Hematopoietic multipotent progenitor cell treated with erythropoietin and hydrocortisone succinate and interleukin-3 and kit ligand, for 15 days (in vitro differentiated cells): Measurements from ENCODE around the gene UGT2B7.
"Not testable (repeated sequence)": the region's sequence is repeated elsewhere in the genome, so short reads cannot be mapped to it uniquely, and the experiment has no call there.

Experiments used
- DNase-seq: peaks from one replicate; pipeline ENCODE4 v3.0.0-alpha.2; 2015; ENCODE audit warnings: low spot score

Gene UGT2B7

GRCh38 chr4:69096111-69096656 lies at the start of gene UGT2B7:
Gene UGT2B7 (plus strand): TSS chr4:69096474. CDS start chr4:69096521, 47 bp downstream.
- no peak for DNase-seq

GRCh38 chr4:69049860-69050259 lies 46.4 kb upstream of the UGT2B7 start:
- no peak for DNase-seq

- DNase-seq: not testable (repeated sequence)
Observed at GRCh38 chr4:69050853-69051575, 45.3 kb upstream of the UGT2B7 start.

- DNase-seq: no peak
Observed at GRCh38 chr4:69051576-69051943, 44.7 kb upstream of the UGT2B7 start.

- not testable (repeated sequence) for DNase-seq
Observed at GRCh38 chr4:69053309-69053885, 42.9 kb upstream of the UGT2B7 start.

GRCh38 chr4:69054033-69054432 lies 42.2 kb upstream of the UGT2B7 start:
- DNase-seq: not testable (repeated sequence)

GRCh38 chr4:69054578-69055200 lies 41.6 kb upstream of the UGT2B7 start:
- DNase-seq: no peak

- no peak for DNase-seq
Observed at GRCh38 chr4:69056150-69056549, 40.1 kb upstream of the UGT2B7 start.

GRCh38 chr4:69056921-69057550 lies 39.2 kb upstream of the UGT2B7 start:
- DNase-seq: no peak

GRCh38 chr4:69057620-69058409 lies 38.5 kb upstream of the UGT2B7 start:
- DNase-seq: no peak

GRCh38 chr4:69058410-69059059 lies 37.7 kb upstream of the UGT2B7 start:
- DNase-seq: no peak

GRCh38 chr4:69060651-69061308 lies 35.5 kb upstream of the UGT2B7 start:
- DNase-seq: no peak

GRCh38 chr4:69064391-69064790 lies 31.9 kb upstream of the UGT2B7 start:
- DNase-seq: no peak

- no peak for DNase-seq
Observed at GRCh38 chr4:69066945-69067344, 29.3 kb upstream of the UGT2B7 start.

- no peak for DNase-seq
Observed at GRCh38 chr4:69069085-69069484, 27.2 kb upstream of the UGT2B7 start.

- no peak for DNase-seq
Observed at GRCh38 chr4:69070590-69070989, 25.7 kb upstream of the UGT2B7 start.

- DNase-seq: no peak
Observed at GRCh38 chr4:69071286-69071685, 25.0 kb upstream of the UGT2B7 start.

- DNase-seq: no peak
Observed at GRCh38 chr4:69073375-69073774, 22.9 kb upstream of the UGT2B7 start.

- no peak for DNase-seq
Observed at GRCh38 chr4:69075061-69075792, 21.0 kb upstream of the UGT2B7 start.

GRCh38 chr4:69078852-69079251 lies 17.4 kb upstream of the UGT2B7 start:
- no peak for DNase-seq
